H7 (cell line): ENCODE data around the gene BTBD17. TPM values are rescaled to one million over a fixed set of nuclear protein-coding genes. Genes with fewer than 3 reads are reported as not detected.

Source experiments
- DNase-seq: peaks from one replicate; pipeline ENCODE4 v3.0.0; 2012
- H3K27me3 ChIP-seq: 2 replicates; pipeline ENCODE4 v1.6.0; 2011; ENCODE audit warnings: mild to moderate bottlenecking, low read length; ENCODE audit not compliant: control insufficient read depth, insufficient read depth
- H3K36me3 ChIP-seq: replicated peaks from 2 replicates; pipeline ENCODE4 v1.5.1; 2011; ENCODE audit warnings: low read length; ENCODE audit not compliant: control insufficient read depth, insufficient read depth
- H3K4me3 ChIP-seq: 2 replicates; pipeline ENCODE4 v1.5.1; 2011; ENCODE audit warnings: low read depth, mild to moderate bottlenecking, control low read depth, low read length, moderate library complexity; ENCODE audit not compliant: insufficient read depth
- total RNA-seq: library from RNA; depleted of rRNA; stranded (reverse); fragments of >200 nt; shearing (Covaris generic); gene quantifications from 2 replicates; pipeline ENCODE4 v1.2.3, GENCODE V29; 2014

Gene BTBD17
- total RNA-seq, 1 experiment from 2014 or later = 1.3 TPM

DNA sequence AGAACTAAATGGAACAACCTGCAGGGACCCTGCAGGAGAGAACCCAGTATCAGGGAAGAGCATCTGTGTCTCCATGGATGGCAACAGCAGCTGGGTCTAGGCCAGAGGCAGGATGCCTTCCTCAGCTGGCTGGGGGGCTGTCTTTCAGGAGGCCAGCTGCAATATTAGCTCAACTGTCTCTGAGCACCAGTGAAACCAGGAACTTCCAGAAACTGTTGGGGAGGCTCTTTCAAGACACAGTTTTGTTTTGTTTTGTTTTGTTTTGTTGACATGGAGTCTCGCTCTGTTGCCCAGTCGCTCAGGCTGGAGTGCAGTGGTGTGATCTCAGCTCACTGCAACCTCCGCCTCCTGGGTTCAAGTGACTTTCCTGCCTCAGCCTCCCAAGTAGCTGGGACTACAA lies 13.2 kb upstream of the BTBD17 start:
- no peak for DNase-seq
- H3K36me3 ChIP-seq = no peaks in the 10 kb centered on the region
- no peak overlapping the region for H3K4me3 ChIP-seq
- no peaks in the 10 kb centered on the region for H3K27me3 ChIP-seq

DNA sequence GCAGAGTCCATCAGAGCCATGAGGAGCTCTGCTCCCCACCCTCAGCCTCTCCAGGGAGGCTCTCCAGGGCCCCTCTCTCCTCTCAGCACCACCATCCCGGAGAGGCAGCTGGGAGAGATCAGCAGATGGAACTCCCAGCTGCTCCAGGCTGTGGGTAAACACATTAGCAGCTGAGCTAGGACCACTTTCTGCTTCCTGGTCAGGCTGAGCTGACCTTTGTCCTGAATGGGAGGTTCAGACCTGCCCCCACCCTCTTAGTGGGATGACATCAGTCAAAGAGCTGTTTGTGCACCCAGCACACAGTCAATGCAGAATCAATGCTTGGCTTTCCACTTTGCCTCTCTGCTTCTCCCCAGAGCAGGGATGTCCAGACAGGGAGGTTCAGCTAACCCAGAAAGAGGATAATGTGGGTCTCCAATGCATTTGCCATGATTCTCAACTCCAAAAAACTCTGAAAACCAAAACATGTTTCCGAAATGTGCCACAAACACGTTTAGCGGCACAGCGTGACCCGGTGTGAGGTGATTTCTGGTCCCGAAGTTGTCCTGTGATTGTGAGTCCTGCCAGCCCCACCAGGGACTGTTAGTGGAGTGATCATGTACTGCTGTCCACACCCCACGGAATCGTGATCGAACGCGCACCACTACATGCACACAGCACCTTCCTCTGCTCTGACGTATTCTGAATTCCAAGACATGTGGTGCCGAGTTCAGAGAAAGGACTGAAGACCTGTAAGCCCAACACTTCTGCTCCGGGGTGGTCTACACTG lies 12.4 kb upstream of the BTBD17 start:
- Histone ChIP-seq H3K4me3 (no peak overlapping the region), H3K27me3 (no peaks in the 10 kb centered on the region), H3K36me3 (no peaks in the 10 kb centered on the region)
- DNase-seq = peak; percentile 56

DNA sequence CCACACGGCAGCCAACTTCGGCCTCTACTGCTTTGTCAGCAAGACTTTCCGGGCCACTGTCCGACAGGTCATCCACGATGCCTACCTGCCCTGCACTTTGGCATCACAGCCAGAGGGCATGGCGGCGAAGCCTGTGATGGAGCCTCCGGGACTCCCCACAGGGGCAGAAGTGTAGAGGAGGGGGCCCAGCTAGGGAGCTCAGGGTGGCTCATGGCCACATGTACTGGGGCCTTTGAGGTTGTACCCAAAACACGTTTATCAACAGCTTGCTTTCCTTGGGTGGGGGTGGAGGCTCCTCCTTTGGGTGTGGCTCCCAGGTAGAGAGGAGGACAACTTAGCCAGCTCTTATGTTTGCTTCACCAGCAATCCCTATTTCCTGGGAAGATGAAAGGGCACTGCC lies 10.8 kb upstream of the BTBD17 start:
- no peak for DNase-seq

DNA sequence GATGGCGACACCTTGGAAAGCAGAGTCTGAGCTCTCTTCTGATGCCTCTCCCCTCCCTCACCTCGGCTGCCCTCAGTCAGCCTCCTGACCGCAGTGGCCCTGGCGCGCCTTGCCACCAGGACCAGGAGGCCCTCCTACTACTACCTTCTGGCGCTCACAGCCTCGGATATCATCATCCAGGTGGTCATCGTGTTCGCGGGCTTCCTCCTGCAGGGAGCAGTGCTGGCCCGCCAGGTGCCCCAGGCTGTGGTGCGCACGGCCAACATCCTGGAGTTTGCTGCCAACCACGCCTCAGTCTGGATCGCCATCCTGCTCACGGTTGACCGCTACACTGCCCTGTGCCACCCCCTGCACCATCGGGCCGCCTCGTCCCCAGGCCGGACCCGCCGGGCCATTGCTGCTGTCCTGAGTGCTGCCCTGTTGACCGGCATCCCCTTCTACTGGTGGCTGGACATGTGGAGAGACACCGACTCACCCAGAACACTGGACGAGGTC lies 10.0 kb upstream of the BTBD17 start:
- no peaks in the 10 kb centered on the region for H3K27me3 ChIP-seq
- H3K4me3 ChIP-seq = no peak overlapping the region
- no peak for DNase-seq
- no peaks in the 10 kb centered on the region for H3K36me3 ChIP-seq

More for the DNA sequence above, 10.8 kb upstream of the BTBD17 start:
- Histone ChIP-seq H3K36me3 (no peaks in the 10 kb centered on the region), H3K27me3 (no peaks in the 10 kb centered on the region), H3K4me3 (no peak overlapping the region)

DNA sequence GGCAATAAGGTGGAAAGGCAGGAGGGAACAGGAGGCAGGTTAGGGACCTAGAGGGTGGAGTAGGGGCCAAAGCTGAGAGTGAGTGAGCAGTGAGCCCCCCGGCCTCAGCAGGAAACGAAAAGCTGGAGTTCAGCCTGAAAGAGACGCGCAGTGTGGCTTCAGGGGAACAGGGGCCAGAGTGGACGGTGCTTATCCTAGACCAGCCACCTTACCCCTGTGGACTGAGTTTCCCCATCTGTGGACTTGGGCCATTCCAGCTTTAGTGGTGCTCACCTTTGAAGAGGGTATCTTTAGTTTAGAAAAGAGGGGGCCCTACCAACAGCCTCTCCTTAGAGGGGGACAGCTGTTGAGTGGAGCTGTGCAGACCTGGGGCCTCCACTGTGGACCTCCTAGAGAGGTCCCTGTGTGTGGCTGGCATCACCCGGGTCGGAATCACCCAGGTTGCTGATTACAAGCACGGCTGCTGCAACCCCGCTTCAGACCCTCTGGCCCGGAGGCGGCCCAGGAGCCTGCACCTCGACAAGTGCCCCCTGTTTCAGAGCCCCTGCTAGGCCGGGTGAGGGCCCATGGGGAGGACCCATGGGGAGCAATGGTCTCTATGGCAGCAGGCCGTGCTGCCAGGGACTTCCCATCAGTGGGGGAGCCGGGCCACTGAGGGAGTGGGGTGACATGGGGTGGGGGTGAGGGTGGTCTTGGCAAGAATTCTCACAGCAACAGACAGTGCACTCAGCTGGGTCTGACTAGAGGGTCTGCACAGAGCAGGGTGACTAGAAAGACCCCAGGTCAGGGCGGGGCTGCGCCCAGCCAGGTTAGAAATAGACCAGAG lies 8.2 kb upstream of the BTBD17 start:
- Histone ChIP-seq H3K36me3 (no peaks in the 10 kb centered on the region), H3K4me3 (no peak overlapping the region), H3K27me3 (no peaks in the 10 kb centered on the region)
- no peak for DNase-seq

DNA sequence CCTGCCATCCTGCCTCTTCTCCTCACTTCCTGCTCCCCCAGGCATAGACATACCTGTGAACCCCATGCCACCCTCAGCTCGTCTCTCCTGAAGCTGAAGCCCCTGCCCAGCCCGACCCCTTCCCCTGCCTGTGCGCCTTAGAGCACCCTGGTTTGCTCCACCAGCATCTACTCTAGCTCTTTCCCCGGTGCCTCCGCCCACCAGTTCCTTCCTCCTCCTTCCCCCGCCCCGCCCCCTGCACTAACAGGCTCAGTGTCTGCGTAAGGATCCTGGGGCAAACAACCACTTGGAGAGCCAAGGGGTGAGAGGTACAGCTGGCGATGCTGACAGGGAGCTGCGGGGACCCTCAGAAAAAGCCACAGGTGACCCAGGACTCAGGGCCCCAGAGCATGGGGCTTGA lies 7.6 kb upstream of the BTBD17 start:
- Histone ChIP-seq H3K27me3 (no peaks in the 10 kb centered on the region), H3K36me3 (no peaks in the 10 kb centered on the region), H3K4me3 (no peak overlapping the region)
- peak; percentile 87 for DNase-seq

DNA sequence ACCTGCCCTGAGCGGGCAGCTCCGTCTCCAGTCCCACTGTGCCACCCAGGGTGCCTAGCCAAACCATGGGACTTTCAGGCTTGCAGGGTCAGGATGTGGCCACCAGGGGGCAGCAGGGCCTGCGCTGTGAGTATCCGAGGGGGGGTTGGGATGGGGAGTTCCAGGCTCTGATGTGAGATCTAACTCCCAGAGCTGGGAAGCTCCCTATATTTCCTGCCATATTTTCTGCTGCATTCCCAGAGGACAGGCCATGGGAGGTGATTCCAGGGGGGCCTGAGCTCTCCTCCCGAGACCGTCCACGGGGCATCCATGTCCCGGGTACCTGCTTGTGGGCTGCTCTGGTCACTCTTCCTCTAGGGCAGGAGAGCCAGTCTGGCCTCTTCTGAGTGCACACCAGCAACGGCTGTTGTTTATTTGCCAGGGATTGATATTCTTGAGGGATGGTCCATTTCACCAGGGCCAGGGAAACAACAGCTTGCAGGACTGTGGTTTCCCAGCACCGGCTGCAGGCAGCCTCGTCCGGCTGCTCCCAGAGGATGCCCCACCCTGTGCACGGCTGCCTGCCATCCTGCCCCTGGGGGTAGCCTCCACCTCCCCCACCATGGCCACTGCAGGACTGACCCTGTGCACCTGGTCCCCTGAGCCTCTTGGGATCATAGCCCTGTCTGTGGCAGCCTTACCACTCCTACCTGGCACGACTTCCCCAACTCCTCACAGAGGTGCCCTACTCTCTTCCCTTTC lies 6.8 kb upstream of the BTBD17 start:
- Histone ChIP-seq H3K27me3 (no peaks in the 10 kb centered on the region), H3K36me3 (no peaks in the 10 kb centered on the region), H3K4me3 (no peak overlapping the region)
- DNase-seq = peak; percentile 95

DNA sequence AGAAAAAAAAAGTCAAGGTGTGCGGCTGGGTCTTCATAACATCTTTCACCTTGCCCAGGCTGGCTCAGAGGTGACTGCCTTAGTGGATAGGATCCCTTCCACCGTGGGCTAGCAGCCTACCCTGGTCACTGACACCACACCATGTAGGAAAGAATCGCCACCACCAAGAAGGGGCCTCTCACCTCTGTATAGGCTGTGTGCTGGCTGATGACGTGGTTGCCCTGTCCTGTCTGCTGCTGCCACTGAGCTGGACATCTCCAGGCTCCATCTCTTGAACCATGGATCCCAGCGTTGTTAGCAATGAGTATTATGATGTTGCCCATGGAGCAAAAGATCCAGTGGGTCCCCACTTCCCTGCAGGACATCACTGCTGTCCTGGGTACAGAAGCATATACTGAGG lies 5.5 kb upstream of the BTBD17 start, which contains the start of gene GPR142:
TSS of gene GPR142 (plus strand) at position 301 of the 400 bp plus-strand sequence. CDS start 2,035 bp downstream, outside the sequence.
- H3K36me3 ChIP-seq = no peaks in the 10 kb centered on the region
- no peaks in the 10 kb centered on the region for H3K27me3 ChIP-seq
- DNase-seq = no peak
- no peak within 1 kb of the TSS for H3K4me3 ChIP-seq

DNA sequence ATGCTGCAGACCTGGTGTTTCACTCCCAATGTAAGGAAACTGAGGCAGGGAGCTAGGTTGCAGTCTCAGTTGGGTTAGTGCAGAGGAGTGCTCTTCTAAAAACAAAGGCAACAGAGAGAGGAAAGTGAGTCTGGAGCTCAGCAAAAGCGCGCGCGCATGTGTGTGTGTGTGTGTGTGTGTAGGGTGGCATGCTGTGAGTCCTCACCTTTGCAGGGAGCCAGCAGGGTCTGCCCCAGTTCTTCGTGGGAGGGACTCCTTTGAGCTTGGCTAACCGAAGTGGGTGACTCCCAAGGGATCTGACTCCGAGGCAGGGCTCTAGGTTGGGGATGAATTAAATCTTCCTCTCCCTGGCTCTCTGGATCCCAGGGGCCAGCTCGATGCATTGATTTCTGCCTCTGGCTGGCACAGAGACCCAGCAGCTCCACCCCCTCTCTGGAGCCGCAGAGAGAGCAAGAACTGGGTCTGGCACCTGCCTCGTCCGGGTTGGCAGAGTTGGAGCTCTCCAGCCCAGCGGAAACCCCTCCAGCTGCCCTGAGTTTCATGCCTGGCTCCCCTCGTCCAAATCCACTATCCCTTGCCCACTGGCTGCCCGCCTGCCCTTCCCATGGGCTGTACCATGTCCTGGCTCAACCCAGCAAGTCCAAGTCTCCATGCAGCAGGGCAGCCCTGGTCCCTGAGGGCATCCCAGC lies 1.3 kb upstream of the BTBD17 start:
- no peaks in the 10 kb centered on the region for H3K36me3 ChIP-seq
- DNase-seq = no peak
- H3K27me3 ChIP-seq = no peaks in the 10 kb centered on the region
- H3K4me3 ChIP-seq = no peak overlapping the region

DNA sequence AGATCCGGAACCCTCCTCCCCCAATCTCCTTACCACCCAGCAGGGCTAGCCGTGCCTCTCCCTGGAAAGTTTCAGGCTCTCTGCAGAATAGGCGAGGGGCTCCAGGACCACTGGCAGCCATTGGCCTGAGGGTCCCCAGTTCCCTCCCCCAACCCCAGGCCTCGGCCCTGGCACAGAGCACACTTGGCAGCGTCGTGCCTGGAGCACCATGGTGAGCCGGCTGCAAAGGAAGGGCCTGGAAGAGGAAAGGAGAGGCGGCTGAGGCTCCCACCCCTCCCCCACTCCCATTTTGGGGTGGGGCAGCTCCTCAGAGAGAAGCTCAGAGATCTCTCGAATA lies 369 bp upstream of the BTBD17 start:
- Histone ChIP-seq H3K4me3 (no peak overlapping the region), H3K27me3 (peaks cover 4% of the 10 kb centered on the region; the same call in 1 of the 2 replicates), H3K36me3 (no peaks in the 10 kb centered on the region)
- no peak for DNase-seq

DNA sequence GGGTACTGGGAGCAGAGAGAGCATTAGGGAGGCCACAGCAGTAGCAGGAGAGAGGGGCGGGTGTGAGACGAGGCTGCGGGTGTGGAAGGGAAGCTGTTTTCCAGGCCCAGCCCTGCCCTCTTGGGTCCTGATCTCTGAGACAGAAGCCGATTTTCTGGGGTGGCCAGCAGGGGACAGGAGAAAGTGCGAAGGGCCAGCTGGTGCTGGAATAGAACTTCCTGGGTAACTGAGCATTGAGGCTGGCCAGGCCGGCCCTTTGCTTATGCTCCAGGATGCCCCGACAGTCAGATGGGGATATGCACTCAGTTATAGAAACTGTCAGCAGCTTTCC lies 804 bp downstream of the BTBD17 start:
- H3K4me3 ChIP-seq = no peak overlapping the region
- DNase-seq = no peak
- no peaks in the 10 kb centered on the region for H3K36me3 ChIP-seq
- H3K27me3 ChIP-seq = peaks cover 9% of the 10 kb centered on the region; the same call in 1 of the 2 replicates

DNA sequence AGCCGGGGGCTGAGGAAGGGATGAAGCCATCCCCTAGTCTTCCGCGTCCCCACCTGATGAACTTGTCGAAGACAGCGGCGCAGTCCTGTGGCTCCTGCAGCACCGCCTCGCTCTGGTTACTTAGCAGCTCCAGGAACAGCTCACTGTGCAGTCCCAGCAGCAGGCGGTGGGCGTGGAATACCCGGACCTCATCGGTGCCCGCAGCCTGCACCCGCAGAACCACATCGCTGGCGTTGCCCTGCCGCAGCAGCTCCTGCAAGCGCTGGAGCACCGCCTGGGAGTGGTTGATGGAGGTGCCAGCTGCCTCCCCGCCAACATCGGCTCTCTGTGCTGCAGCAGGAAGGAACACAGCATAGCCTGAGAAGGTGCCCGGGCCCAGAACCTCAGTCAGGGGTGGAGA lies 1.8 kb downstream of the BTBD17 start:
- Histone ChIP-seq H3K27me3 (peaks cover 9% of the 10 kb centered on the region; the same call in 1 of the 2 replicates), H3K36me3 (no peaks in the 10 kb centered on the region), H3K4me3 (no peak overlapping the region)
- no peak for DNase-seq

DNA sequence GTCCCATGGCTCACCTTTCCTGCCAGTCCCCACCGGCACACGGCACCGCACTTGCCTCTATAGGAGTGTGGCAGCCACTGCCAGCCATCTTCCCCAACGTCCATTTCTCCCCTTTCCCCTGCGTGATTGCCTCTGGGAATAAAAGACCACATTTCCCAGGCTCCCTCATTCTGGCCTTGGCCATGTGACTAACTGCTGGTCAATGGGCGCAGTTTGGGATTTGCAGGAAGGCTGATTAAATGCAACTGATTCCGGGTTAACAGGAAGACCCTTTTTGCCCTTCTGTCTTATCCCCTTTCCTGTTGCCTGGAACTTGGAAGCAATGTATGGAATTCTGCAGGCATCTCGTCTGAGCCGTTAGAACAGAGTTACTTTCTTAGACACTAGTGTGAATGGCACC lies 3.0 kb downstream of the BTBD17 start:
- Histone ChIP-seq H3K36me3 (no peaks in the 10 kb centered on the region), H3K4me3 (no peak overlapping the region), H3K27me3 (peaks cover 9% of the 10 kb centered on the region; the same call in 1 of the 2 replicates)
- DNase-seq = no peak

DNA sequence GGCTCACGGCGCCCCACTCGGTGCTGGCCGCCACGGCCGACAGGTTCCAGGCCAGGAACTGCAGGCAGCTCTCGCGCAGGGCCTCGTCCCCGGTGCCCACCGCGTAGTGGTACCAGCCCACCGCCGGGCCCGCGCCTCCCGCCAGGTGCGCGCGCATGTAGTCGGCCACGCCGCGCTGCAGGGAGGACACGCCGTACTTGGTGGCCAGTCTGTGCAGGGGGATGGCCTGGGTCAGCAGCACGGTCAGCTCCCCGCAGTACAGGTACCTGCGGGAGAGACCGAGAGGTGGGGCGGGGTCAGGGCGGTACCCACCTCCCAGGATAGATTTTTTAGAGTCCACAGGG lies 4.2 kb downstream of the BTBD17 start:
- no peaks in the 10 kb centered on the region for H3K36me3 ChIP-seq
- peaks cover 21% of the 10 kb centered on the region for H3K27me3 ChIP-seq
- no peak for DNase-seq

More for the DNA sequence above, 4.2 kb downstream of the BTBD17 start:
- H3K4me3 ChIP-seq = peak overlapping the region; percentile 27; the same call in 1 of the 2 replicates
